IMR-90 (cell line): ENCODE data around the gene OPN4. TPM values are rescaled to one million over a fixed set of nuclear protein-coding genes. Genes with fewer than 3 reads are reported as not detected.

Source experiments
- ATAC-seq: fragments of 200-7000 bp; cut with Tn5 transposase; 2 replicates; pipeline ENCODE4 v1.9.1; 2020; ENCODE audit warnings: low read depth, mild to moderate bottlenecking, moderate library complexity
- BruUV-seq: library from RNA; stranded (reverse); fragments of 400-500 nt; replicated peaks from 2 replicates; lab custom pipeline; 2021; lab: Mats Ljungman, UMichigan
- CTCF ChIA-PET: fragments of 300-600 bp; formaldehyde crosslinking; extraction: SDS; loops from one replicate; lab custom pipeline; 2021; ENCODE audit warnings: antibody characterized with exemption; lab: Yijun Ruan, JAX
- POLR2A ChIA-PET: fragments of 300-600 bp; sonication (Branson Sonifier 250); formaldehyde crosslinking; loops from one replicate; lab custom pipeline; 2022; ENCODE audit warnings: antibody characterized with exemption; ENCODE audit not compliant: unreplicated experiment; lab: Charles Lee
- DNase-seq: peaks from one replicate; pipeline ENCODE4 v3.0.0; 2013
- H2AFZ ChIP-seq: replicated peaks from 2 replicates; pipeline ENCODE3; 2013; ENCODE audit warnings: low read length, mild to moderate bottlenecking; ENCODE audit not compliant: poor library complexity
- H2AK5ac ChIP-seq: 2 replicates; pipeline ENCODE4 v1.6.1; 2013; ENCODE audit warnings: low read depth, low read length, inconsistent platforms
- H2AK9ac ChIP-seq: replicated peaks from 2 replicates; pipeline ENCODE3; 2013; ENCODE audit warnings: mild to moderate bottlenecking, low read depth, low read length, moderate library complexity; ENCODE audit not compliant: poor library complexity
- H2BK120ac ChIP-seq: 2 replicates; pipeline ENCODE4 v1.6.1; 2013; ENCODE audit warnings: low read depth, low read length, inconsistent platforms
- H2BK15ac ChIP-seq: 3 replicates; pipeline ENCODE4 v1.6.1; 2013; ENCODE audit warnings: low read depth, low read length, inconsistent platforms
- H2BK20ac ChIP-seq: 2 replicates; pipeline ENCODE4 v1.6.1; 2013; ENCODE audit warnings: low read depth, mild to moderate bottlenecking, inconsistent platforms, low read length, moderate library complexity
- H2BK5ac ChIP-seq: 2 replicates; pipeline ENCODE4 v1.6.1; 2013; ENCODE audit warnings: mild to moderate bottlenecking, low read depth, low read length, inconsistent platforms; ENCODE audit not compliant: poor library complexity, severe bottlenecking
- H3K14ac ChIP-seq: replicated peaks from 2 replicates; pipeline ENCODE4 v1.6.1; 2013; ENCODE audit warnings: low read depth, low read length, inconsistent platforms
- H3K18ac ChIP-seq: 2 replicates; pipeline ENCODE4 v1.6.1; 2013; ENCODE audit warnings: low read depth, low read length, control low read depth
- H3K23ac ChIP-seq: 2 replicates; pipeline ENCODE4 v1.6.1; 2013; ENCODE audit warnings: low read depth, low read length, inconsistent platforms
- H3K27ac ChIP-seq: 2 replicates; pipeline ENCODE4 v1.5.1; 2013; ENCODE audit warnings: mild to moderate bottlenecking, control low read depth, low read length; ENCODE audit not compliant: insufficient read depth
- H3K27me3 ChIP-seq: 2 replicates; pipeline ENCODE4 v1.6.1; 2013; ENCODE audit warnings: low read length; ENCODE audit not compliant: control insufficient read depth, insufficient read depth
- H3K36me3 ChIP-seq: 2 replicates; pipeline ENCODE4 v1.6.1; 2013; ENCODE audit warnings: low read length, mixed read lengths; ENCODE audit not compliant: control insufficient read depth, insufficient read depth
- H3K4ac ChIP-seq: 2 replicates; pipeline ENCODE4 v1.6.1; 2013; ENCODE audit warnings: low read depth, low read length, inconsistent platforms
- H3K4me1 ChIP-seq: 2 replicates; pipeline ENCODE4 v1.6.1; 2013; ENCODE audit warnings: low read length, mixed read lengths; ENCODE audit not compliant: control insufficient read depth, insufficient read depth
- H3K4me2 ChIP-seq: 2 replicates; pipeline ENCODE4 v1.6.1; 2013; ENCODE audit warnings: low read depth, mild to moderate bottlenecking, control low read depth, low read length, moderate library complexity
- H3K4me3 ChIP-seq: 2 replicates; pipeline ENCODE4 v1.5.1; 2013; ENCODE audit warnings: low read depth, mild to moderate bottlenecking, control low read depth, low read length, moderate library complexity; ENCODE audit not compliant: insufficient read depth
- H3K56ac ChIP-seq: 2 replicates; pipeline ENCODE4 v1.6.1; 2013; ENCODE audit warnings: low read length, inconsistent platforms; ENCODE audit not compliant: insufficient read depth; ENCODE audit errors: extremely low read depth
- H3K79me1 ChIP-seq, 2 experiments: 2 replicates each; pipeline ENCODE4 v1.6.1; 2013; ENCODE audit warnings: low read length in 2 of 2, inconsistent platforms in 1 of 2, low read depth in 1 of 2
- H3K9ac ChIP-seq: 2 replicates; pipeline ENCODE4 v1.6.1; 2013; ENCODE audit warnings: low read depth, low read length, control low read depth
- H3K9me1 ChIP-seq: 2 replicates; pipeline ENCODE4 v1.6.1; 2013; ENCODE audit warnings: low read length, inconsistent platforms; ENCODE audit not compliant: insufficient read depth
- H3K9me3 ChIP-seq: 2 replicates; pipeline ENCODE4 v1.6.1; 2013; ENCODE audit warnings: low read length; ENCODE audit not compliant: control insufficient read depth, insufficient read depth
- H4K20me1 ChIP-seq: 2 replicates; pipeline ENCODE4 v1.6.1; 2013; ENCODE audit warnings: low read length, inconsistent platforms; ENCODE audit not compliant: insufficient read depth
- H4K5ac ChIP-seq: 2 replicates; pipeline ENCODE4 v1.6.1; 2013; ENCODE audit warnings: mild to moderate bottlenecking, low read depth, low read length, control low read depth
- H4K8ac ChIP-seq, 2 experiments: 2 replicates each; pipeline ENCODE4 v1.6.1; 2013; ENCODE audit warnings: low read depth in 2 of 2, low read length in 2 of 2, control low read depth in 1 of 2, inconsistent platforms in 1 of 2
- H4K91ac ChIP-seq: 2 replicates; pipeline ENCODE4 v1.6.1; 2013; ENCODE audit warnings: low read depth, low read length, inconsistent platforms; ENCODE audit not compliant: insufficient read depth
- CHD1 ChIP-seq: IDR thresholded peaks from 2 replicates; pipeline ENCODE4 v1.6.1; 2012; ENCODE audit warnings: low read depth, low read length, improper control_type of control experiment
- FOS ChIP-seq: fragments of 150-350 bp; IDR thresholded peaks from 2 replicates; pipeline ENCODE4 v1.6.1; 2016; ENCODE audit warnings: low read depth, low read length
- MAFK ChIP-seq: IDR thresholded peaks from 2 replicates; pipeline ENCODE4 v1.6.1; 2012; ENCODE audit warnings: low read depth, low read length, improper control_type of control experiment
- MAZ ChIP-seq: IDR thresholded peaks from 2 replicates; pipeline ENCODE4 v1.6.1; 2012; ENCODE audit warnings: low read depth, mild to moderate bottlenecking, low read length, improper control_type of control experiment, moderate library complexity, borderline replicate concordance
- MXI1 ChIP-seq: IDR thresholded peaks from 2 replicates; pipeline ENCODE4 v1.6.1; 2012; ENCODE audit warnings: low read depth, mild to moderate bottlenecking, low read length, moderate library complexity, borderline replicate concordance
- NFE2L2 ChIP-seq: fragments of 150-350 bp; IDR thresholded peaks from 2 replicates; pipeline ENCODE4 v1.6.1; 2016; ENCODE audit warnings: low read depth, mild to moderate bottlenecking, low read length
- POLR2A ChIP-seq: IDR thresholded peaks from 2 replicates; pipeline ENCODE4 v1.6.1; 2012; ENCODE audit warnings: mild to moderate bottlenecking, low read depth, low read length
- RAD21 ChIP-seq: IDR thresholded peaks from 2 replicates; pipeline ENCODE4 v1.6.1; 2012; ENCODE audit warnings: low read length, improper control_type of control experiment
- RCOR1 ChIP-seq: IDR thresholded peaks from 2 replicates; pipeline ENCODE4 v1.6.1; 2012; ENCODE audit warnings: mild to moderate bottlenecking, low read length, improper control_type of control experiment; ENCODE audit not compliant: insufficient replicate concordance
- RFX5 ChIP-seq: IDR thresholded peaks from 2 replicates; pipeline ENCODE4 v1.8.0; 2012; ENCODE audit warnings: low read depth, mild to moderate bottlenecking, low read length, moderate library complexity
- SMC3 ChIP-seq: fragments of 150-350 bp; IDR thresholded peaks from 2 replicates; pipeline ENCODE4 v1.6.1; 2016; ENCODE audit warnings: low read depth, mild to moderate bottlenecking, antibody characterized with exemption, low read length, moderate library complexity
- WGBS, 2 experiments: methylation state at CpG; one replicate each; pipeline versions ENCODE4 v1.1.5 to v1.1.7; 2013; ENCODE audit warnings: missing lambda C conversion rate in 2 of 2; ENCODE audit not compliant: insufficient read length in 1 of 2; ENCODE audit errors: extremely low coverage in 2 of 2; 5-methylcytosine and 5-hydroxymethylcytosine counted together
- dilution Hi-C: fragments of 300-500 bp; cut with HindIII; formaldehyde crosslinking; loops from one replicate; pipeline ENCODE4 v1.14.3; 2018; ENCODE audit warnings: low sequenced_read_pairs; ENCODE audit not compliant: unreplicated experiment
- in situ Hi-C: fragments of 300-500 bp; cut with MboI; formaldehyde crosslinking; loops from 3 replicates; pipeline ENCODE4 v1.14.3; 2019; ENCODE audit warnings: low sequenced_read_pairs, inconsistent platforms, mixed read lengths
- intact Hi-C: fragments of 100-400 bp; cut with micrococcal nuclease; formaldehyde crosslinking; loops from 2 replicates; pipeline ENCODE4 v1.10.0; 2022
- polyA plus RNA-seq, 3 experiments: library from polyadenylated mRNA; depleted of rRNA; stranded (reverse); fragments of >200 nt; gene quantifications; 2 replicates each; pipeline ENCODE4 v1.2.3, GENCODE V29; 2012; ENCODE audit warnings: low replicate concordance in 1 of 3
- total RNA-seq: library from RNA; depleted of rRNA; stranded (reverse); fragments of >200 nt; gene quantifications from 2 replicates; pipeline ENCODE4 v1.2.3, GENCODE V29; 2012
- TF ChIP-seq, protein P1 (sequence below): fragments of 150-350 bp; IDR thresholded peaks from 2 replicates; pipeline ENCODE4 v1.6.1; 2017; ENCODE audit warnings: mild to moderate bottlenecking, antibody characterized with exemption, low read length, low read depth
- TF ChIP-seq, protein P2 (sequence below): fragments of 150-350 bp; IDR thresholded peaks from 2 replicates; pipeline ENCODE4 v1.6.1; 2016; ENCODE audit warnings: low read depth, mild to moderate bottlenecking, low read length, moderate library complexity, borderline replicate concordance
- TF ChIP-seq, protein P3 (sequence below): conservative IDR thresholded peaks from 2 replicates; pipeline ENCODE4 v1.5.1; 2012; ENCODE audit warnings: mild to moderate bottlenecking, low read depth, low read length, improper control_type of control experiment

Gene OPN4
- total and polyA plus RNA-seq, 2 of the 4 experiments (the other 2 are of a cell fraction) = 0.03 TPM; not detected in 1

DNA sequence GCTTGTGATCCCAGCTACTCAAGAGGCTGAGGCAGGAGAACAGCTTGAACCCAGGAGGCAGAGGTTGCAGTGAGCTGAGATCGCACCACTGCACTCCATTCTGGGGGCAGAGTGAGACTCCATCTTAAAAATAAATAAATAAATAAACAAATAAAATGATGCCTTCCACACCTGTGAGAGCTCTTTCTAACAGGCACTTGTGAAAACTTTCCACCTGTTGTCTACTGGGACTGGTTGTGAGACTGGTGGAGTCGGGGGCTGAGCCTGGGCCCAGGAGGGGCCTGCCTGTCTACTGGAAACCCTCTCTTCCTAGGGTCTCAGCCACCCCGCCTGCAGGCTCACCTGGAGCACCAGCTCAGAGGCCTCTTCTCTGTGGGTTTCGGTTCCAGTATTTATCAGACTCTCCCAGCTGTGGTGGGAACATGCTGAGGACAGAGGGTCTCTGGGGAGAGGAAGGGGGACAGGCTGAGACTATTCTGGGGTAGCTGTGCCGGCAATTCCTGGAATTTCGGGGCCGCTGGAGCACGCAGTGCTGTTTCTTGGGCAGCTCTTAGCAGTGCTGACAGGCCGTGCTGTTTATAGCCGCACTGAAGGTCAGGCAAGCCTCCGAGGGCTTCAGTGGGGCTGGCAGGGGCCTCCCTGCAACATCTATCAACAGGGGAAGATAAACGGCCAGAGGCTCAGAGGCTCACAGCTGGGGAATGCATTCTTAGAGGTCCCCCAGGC lies 17.8 kb downstream of the OPN4 start:
- Histone ChIP-seq H3K4ac (peak overlapping the region; percentile 54), H3K36me3 (no peaks in the 10 kb centered on the region), H3K56ac (no peak overlapping the region), H3K4me1 (peaks cover 42% of the 10 kb centered on the region), H3K4me2 (peak overlapping the region; percentile 75), H3K27ac (no peak overlapping the region), H4K20me1 (no peaks in the 10 kb centered on the region), H2BK120ac (no peak overlapping the region), H3K18ac (no peak overlapping the region), H4K5ac (no peak overlapping the region), H2AK9ac (peak overlapping the region; percentile 26), H2BK15ac (no peak overlapping the region), H3K27me3 (no peaks in the 10 kb centered on the region), H3K9me1 (peaks cover 18% of the 10 kb centered on the region), H2BK20ac (peak overlapping the region; percentile 36; the same call in 1 of the 2 replicates), H3K14ac (peak overlapping the region; percentile 52; the same call in 1 of the 2 replicates), H4K91ac (no peak overlapping the region), H3K79me1 (peaks cover 0 to 15% of the 10 kb centered on the region in 2 experiments; a peak in 2 of 4 replicates), H2AK5ac (peak overlapping the region; percentile 4; the same call in 1 of the 2 replicates), H3K23ac (0 out of 2 replicates have a peak overlapping the region, but pooled peaks have one; percentile 37), H2AFZ (peak overlapping the region; percentile 80), H4K8ac (peak overlapping the region in 1 of 2 experiments; percentile 69; a peak in 1 of 4 replicates), H3K4me3 (no peak overlapping the region), H2BK5ac (no peak overlapping the region), H3K9me3 (no peaks in the 10 kb centered on the region), H3K9ac (no peak overlapping the region)
- ChIA-PET CTCF (interaction anchor here (1.0 to 1.3 kb wide), 2 partner anchors 12 to 271 kb away, joined by 3 to 4 read pairs; no protein-coding TSS in a partner anchor), POLR2A (no interaction called here)
- BruUV-seq = no TSS peak
- DNase-seq (peak; percentile 25), ATAC-seq (peak; percentile 55)
- intact Hi-C loops (no loop called here), dilution Hi-C loops (no loop called here), in situ Hi-C loops (no loop called here)
- TF ChIP-seq, protein P1, sequence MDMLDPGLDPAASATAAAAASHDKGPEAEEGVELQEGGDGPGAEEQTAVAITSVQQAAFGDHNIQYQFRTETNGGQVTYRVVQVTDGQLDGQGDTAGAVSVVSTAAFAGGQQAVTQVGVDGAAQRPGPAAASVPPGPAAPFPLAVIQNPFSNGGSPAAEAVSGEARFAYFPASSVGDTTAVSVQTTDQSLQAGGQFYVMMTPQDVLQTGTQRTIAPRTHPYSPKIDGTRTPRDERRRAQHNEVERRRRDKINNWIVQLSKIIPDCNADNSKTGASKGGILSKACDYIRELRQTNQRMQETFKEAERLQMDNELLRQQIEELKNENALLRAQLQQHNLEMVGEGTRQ = no peak
- TF ChIP-seq FOS (no peak), POLR2A (no peak), SMC3 (no peak), RAD21 (no peak), CHD1 (no peak), MAFK (no peak), NFE2L2 (no peak), MAZ (no peak), RCOR1 (no peak), MXI1 (no peak), RFX5 (no peak)
- TF ChIP-seq, protein P2, sequence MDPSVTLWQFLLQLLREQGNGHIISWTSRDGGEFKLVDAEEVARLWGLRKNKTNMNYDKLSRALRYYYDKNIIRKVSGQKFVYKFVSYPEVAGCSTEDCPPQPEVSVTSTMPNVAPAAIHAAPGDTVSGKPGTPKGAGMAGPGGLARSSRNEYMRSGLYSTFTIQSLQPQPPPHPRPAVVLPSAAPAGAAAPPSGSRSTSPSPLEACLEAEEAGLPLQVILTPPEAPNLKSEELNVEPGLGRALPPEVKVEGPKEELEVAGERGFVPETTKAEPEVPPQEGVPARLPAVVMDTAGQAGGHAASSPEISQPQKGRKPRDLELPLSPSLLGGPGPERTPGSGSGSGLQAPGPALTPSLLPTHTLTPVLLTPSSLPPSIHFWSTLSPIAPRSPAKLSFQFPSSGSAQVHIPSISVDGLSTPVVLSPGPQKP = no peak
- TF ChIP-seq, protein P3, sequence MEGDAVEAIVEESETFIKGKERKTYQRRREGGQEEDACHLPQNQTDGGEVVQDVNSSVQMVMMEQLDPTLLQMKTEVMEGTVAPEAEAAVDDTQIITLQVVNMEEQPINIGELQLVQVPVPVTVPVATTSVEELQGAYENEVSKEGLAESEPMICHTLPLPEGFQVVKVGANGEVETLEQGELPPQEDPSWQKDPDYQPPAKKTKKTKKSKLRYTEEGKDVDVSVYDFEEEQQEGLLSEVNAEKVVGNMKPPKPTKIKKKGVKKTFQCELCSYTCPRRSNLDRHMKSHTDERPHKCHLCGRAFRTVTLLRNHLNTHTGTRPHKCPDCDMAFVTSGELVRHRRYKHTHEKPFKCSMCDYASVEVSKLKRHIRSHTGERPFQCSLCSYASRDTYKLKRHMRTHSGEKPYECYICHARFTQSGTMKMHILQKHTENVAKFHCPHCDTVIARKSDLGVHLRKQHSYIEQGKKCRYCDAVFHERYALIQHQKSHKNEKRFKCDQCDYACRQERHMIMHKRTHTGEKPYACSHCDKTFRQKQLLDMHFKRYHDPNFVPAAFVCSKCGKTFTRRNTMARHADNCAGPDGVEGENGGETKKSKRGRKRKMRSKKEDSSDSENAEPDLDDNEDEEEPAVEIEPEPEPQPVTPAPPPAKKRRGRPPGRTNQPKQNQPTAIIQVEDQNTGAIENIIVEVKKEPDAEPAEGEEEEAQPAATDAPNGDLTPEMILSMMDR = no peak
- 50% methylated on average over 2 of the region's 12 CpGs; no CpG with 5 or more reads in 1 of the 2 experiments for WGBS, 2 experiments
